GM23338 (cell line): ENCODE results near the gene FUT3. TPM values are rescaled to one million over a fixed set of nuclear protein-coding genes. Genes with fewer than 3 reads are reported as not detected.

Experiments
- ATAC-seq: fragments of 200-7000 bp; cut with Tn5 transposase; 3 replicates; pipeline ENCODE4 v1.9.1; 2020
- DNase-seq: peaks from one replicate; pipeline ENCODE4 v3.0.0-alpha.2; 2015; ENCODE audit warnings: low spot score
- H2AFZ ChIP-seq: fragments of 200-600 bp; sonication (generic); 2 replicates; pipeline ENCODE4 v1.8.0; 2016; ENCODE audit warnings: antibody characterized with exemption, mild to moderate bottlenecking, moderate library complexity
- H3F3A ChIP-seq: fragments of 200-600 bp; sonication (generic); replicated peaks from 2 replicates; pipeline ENCODE4 v1.8.0; 2017; ENCODE audit warnings: antibody characterized with exemption, mixed run types, low read depth
- H3K27ac ChIP-seq: fragments of 200-600 bp; sonication (generic); 2 replicates; pipeline ENCODE4 v1.6.1; 2016; ENCODE audit warnings: low read depth
- H3K27me3 ChIP-seq: fragments of 200-600 bp; sonication (generic); 2 replicates; pipeline ENCODE4 v1.8.0; 2016; ENCODE audit warnings: mild to moderate bottlenecking, mixed run types, moderate library complexity; ENCODE audit not compliant: insufficient read depth
- H3K36me3 ChIP-seq: fragments of 200-600 bp; sonication (generic); 2 replicates; pipeline ENCODE4 v1.8.0; 2016; ENCODE audit warnings: mild to moderate bottlenecking; ENCODE audit not compliant: insufficient read depth
- H3K4me1 ChIP-seq: fragments of 200-600 bp; sonication (generic); 2 replicates; pipeline ENCODE4 v1.8.0; 2016; ENCODE audit warnings: mild to moderate bottlenecking, moderate library complexity; ENCODE audit not compliant: insufficient read depth
- H3K4me2 ChIP-seq: fragments of 200-600 bp; sonication (generic); 2 replicates; pipeline ENCODE4 v1.7.1; 2017; ENCODE audit warnings: mixed run types
- H3K4me3 ChIP-seq: fragments of 200-600 bp; sonication (generic); 2 replicates; pipeline ENCODE4 v1.6.1; 2016; ENCODE audit warnings: mixed run types
- H3K79me2 ChIP-seq: fragments of 200-600 bp; sonication (generic); replicated peaks from 2 replicates; pipeline ENCODE4 v1.8.0; 2017; ENCODE audit warnings: mild to moderate bottlenecking; ENCODE audit not compliant: insufficient read depth
- H3K9me2 ChIP-seq: fragments of 200-600 bp; sonication (generic); 2 replicates; pipeline ENCODE4 v1.8.0; 2017; ENCODE audit not compliant: insufficient read depth
- H4K20me1 ChIP-seq: fragments of 200-600 bp; sonication (generic); replicated peaks from 2 replicates; pipeline ENCODE4 v1.8.0; 2017; ENCODE audit warnings: mild to moderate bottlenecking; ENCODE audit not compliant: insufficient read depth
- H3K27ac Mint-ChIP-seq: 2 replicates; pipeline ENCODE4 v1.8.0; 2020; ENCODE audit warnings: inconsistent platforms, mild to moderate bottlenecking, moderate library complexity, mixed read lengths
- H3K27me3 Mint-ChIP-seq: 3 replicates; pipeline ENCODE4 v1.8.0; 2022; ENCODE audit warnings: low read depth, mild to moderate bottlenecking, moderate library complexity, mixed read lengths, inconsistent platforms; ENCODE audit not compliant: insufficient read depth, poor library complexity
- H3K36me3 Mint-ChIP-seq: 3 replicates; pipeline ENCODE4 v1.8.0; 2021; ENCODE audit warnings: low read depth, mild to moderate bottlenecking, inconsistent platforms, moderate library complexity, mixed read lengths
- H3K4me1 Mint-ChIP-seq: 3 replicates; pipeline ENCODE4 v1.8.0; 2020; ENCODE audit warnings: mild to moderate bottlenecking, inconsistent platforms, mixed read lengths
- H3K4me3 Mint-ChIP-seq: 3 replicates; pipeline ENCODE4 v1.8.0; 2021; ENCODE audit warnings: moderate library complexity, mild to moderate bottlenecking, inconsistent platforms, mixed read lengths
- H3K9me3 Mint-ChIP-seq: 3 replicates; pipeline ENCODE4 v1.8.0; 2020; ENCODE audit warnings: moderate library complexity, mild to moderate bottlenecking, inconsistent platforms, mixed read lengths
- ETS1 ChIP-seq: IDR thresholded peaks from 2 replicates; pipeline ENCODE4 v1.6.1; 2016; ENCODE audit warnings: antibody characterized with exemption
- ZNF331 ChIP-seq: fragments of 250-450 bp; sonication (Bioruptor Pico); IDR thresholded peaks from 2 replicates; pipeline ENCODE4 v1.5.0; 2020; ENCODE audit warnings: low read depth, mild to moderate bottlenecking, moderate library complexity
- polyA plus RNA-seq: library from polyadenylated mRNA; unstranded; fragments of >200 nt; fragmentation: Nextera tagmentation; extraction: Ambion mirVana; gene quantifications from 2 replicates; pipeline ENCODE4 v1.2.1, GENCODE V29; 2016
- total RNA-seq: library from RNA; depleted of rRNA; stranded (reverse); fragments of >200 nt; shearing (Covaris generic); gene quantifications from 2 replicates; pipeline ENCODE4 v1.2.3, GENCODE V29; 2014
- TF ChIP-seq, protein P1 (sequence below): fragments of 250-450 bp; sonication (Bioruptor Pico); IDR thresholded peaks from 2 replicates; pipeline ENCODE4 v1.5.0; 2020; ENCODE audit warnings: mild to moderate bottlenecking, moderate library complexity
- TF ChIP-seq, protein P2 (sequence below): IDR thresholded peaks from one replicate; pipeline ENCODE4 v1.6.1; 2018; ENCODE audit warnings: antibody characterized with exemption; ENCODE audit not compliant: unreplicated experiment

FUT3 gene
- total and polyA plus RNA-seq, 2 experiments from 2014 or later: 0.45 TPM; not detected in 1

GRCh38 chr19:5891572-5891937 lies 40.3 kb upstream of the FUT3 start (continued):
- TF ChIP-seq, protein P1, sequence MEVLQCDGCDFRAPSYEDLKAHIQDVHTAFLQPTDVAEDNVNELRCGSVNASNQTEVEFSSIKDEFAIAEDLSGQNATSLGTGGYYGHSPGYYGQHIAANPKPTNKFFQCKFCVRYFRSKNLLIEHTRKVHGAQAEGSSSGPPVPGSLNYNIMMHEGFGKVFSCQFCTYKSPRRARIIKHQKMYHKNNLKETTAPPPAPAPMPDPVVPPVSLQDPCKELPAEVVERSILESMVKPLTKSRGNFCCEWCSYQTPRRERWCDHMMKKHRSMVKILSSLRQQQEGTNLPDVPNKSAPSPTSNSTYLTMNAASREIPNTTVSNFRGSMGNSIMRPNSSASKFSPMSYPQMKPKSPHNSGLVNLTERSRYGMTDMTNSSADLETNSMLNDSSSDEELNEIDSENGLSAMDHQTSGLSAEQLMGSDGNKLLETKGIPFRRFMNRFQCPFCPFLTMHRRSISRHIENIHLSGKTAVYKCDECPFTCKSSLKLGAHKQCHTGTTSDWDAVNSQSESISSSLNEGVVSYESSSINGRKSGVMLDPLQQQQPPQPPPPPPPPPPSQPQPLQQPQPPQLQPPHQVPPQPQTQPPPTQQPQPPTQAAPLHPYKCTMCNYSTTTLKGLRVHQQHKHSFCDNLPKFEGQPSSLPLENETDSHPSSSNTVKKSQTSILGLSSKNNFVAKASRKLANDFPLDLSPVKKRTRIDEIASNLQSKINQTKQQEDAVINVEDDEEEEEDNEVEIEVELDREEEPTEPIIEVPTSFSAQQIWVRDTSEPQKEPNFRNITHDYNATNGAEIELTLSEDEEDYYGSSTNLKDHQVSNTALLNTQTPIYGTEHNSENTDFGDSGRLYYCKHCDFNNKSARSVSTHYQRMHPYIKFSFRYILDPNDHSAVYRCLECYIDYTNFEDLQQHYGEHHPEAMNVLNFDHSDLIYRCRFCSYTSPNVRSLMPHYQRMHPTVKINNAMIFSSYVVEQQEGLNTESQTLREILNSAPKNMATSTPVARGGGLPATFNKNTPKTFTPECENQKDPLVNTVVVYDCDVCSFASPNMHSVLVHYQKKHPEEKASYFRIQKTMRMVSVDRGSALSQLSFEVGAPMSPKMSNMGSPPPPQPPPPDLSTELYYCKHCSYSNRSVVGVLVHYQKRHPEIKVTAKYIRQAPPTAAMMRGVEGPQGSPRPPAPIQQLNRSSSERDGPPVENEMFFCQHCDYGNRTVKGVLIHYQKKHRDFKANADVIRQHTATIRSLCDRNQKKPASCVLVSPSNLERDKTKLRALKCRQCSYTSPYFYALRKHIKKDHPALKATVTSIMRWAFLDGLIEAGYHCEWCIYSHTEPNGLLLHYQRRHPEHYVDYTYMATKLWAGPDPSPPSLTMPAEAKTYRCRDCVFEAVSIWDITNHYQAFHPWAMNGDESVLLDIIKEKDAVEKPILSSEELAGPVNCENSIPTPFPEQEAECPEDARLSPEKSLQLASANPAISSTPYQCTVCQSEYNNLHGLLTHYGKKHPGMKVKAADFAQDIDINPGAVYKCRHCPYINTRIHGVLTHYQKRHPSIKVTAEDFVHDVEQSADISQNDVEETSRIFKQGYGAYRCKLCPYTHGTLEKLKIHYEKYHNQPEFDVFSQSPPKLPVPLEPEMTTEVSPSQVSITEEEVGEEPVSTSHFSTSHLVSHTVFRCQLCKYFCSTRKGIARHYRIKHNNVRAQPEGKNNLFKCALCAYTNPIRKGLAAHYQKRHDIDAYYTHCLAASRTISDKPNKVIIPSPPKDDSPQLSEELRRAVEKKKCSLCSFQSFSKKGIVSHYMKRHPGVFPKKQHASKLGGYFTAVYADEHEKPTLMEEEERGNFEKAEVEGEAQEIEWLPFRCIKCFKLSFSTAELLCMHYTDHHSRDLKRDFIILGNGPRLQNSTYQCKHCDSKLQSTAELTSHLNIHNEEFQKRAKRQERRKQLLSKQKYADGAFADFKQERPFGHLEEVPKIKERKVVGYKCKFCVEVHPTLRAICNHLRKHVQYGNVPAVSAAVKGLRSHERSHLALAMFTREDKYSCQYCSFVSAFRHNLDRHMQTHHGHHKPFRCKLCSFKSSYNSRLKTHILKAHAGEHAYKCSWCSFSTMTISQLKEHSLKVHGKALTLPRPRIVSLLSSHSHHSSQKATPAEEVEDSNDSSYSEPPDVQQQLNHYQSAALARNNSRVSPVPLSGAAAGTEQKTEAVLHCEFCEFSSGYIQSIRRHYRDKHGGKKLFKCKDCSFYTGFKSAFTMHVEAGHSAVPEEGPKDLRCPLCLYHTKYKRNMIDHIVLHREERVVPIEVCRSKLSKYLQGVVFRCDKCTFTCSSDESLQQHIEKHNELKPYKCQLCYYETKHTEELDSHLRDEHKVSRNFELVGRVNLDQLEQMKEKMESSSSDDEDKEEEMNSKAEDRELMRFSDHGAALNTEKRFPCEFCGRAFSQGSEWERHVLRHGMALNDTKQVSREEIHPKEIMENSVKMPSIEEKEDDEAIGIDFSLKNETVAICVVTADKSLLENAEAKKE (CRISPR knock-in tag): no peak
- TF ChIP-seq, protein P2, sequence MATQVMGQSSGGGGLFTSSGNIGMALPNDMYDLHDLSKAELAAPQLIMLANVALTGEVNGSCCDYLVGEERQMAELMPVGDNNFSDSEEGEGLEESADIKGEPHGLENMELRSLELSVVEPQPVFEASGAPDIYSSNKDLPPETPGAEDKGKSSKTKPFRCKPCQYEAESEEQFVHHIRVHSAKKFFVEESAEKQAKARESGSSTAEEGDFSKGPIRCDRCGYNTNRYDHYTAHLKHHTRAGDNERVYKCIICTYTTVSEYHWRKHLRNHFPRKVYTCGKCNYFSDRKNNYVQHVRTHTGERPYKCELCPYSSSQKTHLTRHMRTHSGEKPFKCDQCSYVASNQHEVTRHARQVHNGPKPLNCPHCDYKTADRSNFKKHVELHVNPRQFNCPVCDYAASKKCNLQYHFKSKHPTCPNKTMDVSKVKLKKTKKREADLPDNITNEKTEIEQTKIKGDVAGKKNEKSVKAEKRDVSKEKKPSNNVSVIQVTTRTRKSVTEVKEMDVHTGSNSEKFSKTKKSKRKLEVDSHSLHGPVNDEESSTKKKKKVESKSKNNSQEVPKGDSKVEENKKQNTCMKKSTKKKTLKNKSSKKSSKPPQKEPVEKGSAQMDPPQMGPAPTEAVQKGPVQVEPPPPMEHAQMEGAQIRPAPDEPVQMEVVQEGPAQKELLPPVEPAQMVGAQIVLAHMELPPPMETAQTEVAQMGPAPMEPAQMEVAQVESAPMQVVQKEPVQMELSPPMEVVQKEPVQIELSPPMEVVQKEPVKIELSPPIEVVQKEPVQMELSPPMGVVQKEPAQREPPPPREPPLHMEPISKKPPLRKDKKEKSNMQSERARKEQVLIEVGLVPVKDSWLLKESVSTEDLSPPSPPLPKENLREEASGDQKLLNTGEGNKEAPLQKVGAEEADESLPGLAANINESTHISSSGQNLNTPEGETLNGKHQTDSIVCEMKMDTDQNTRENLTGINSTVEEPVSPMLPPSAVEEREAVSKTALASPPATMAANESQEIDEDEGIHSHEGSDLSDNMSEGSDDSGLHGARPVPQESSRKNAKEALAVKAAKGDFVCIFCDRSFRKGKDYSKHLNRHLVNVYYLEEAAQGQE: no peak
- TF ChIP-seq ZNF331 (CRISPR knock-in tag) (no peak), ETS1 (no peak)

- DNase-seq (no peak), ATAC-seq (no peak)
- Histone ChIP-seq H3K4me3 (no peak overlapping the region), H3K27me3 (no peaks in the 10 kb centered on the region), H3K79me2 (no peaks in the 10 kb centered on the region), H3K4me1 (peaks cover 4% of the 10 kb centered on the region; the same call in 1 of the 2 replicates), H3K27ac (no peak overlapping the region), H3F3A (no peaks in the 10 kb centered on the region), H3K4me2 (no peak overlapping the region), H2AFZ (no peak overlapping the region), H4K20me1 (no peaks in the 10 kb centered on the region; the same call in 1 of the 2 replicates), H3K9me2 (no peaks in the 10 kb centered on the region), H3K36me3 (no peaks in the 10 kb centered on the region)
- H3K4me3 Mint-ChIP-seq: no peak overlapping the region
- no peak overlapping the region for H3K27ac Mint-ChIP-seq
- no peaks in the 10 kb centered on the region; the same call in 1 of the 3 replicates for H3K4me1 Mint-ChIP-seq
- no peaks in the 10 kb centered on the region for H3K9me3 Mint-ChIP-seq
- peaks cover 10% of the 10 kb centered on the region for H3K27me3 Mint-ChIP-seq
- no peaks in the 10 kb centered on the region for H3K36me3 Mint-ChIP-seq
- TF ChIP-seq, protein P1 (CRISPR knock-in tag): no peak
Measured at GRCh38 chr19:5890099-5890498, 38.9 kb upstream of the FUT3 start.
